ENCODE results near the gene PYURF.

PYURF gene

DNA sequence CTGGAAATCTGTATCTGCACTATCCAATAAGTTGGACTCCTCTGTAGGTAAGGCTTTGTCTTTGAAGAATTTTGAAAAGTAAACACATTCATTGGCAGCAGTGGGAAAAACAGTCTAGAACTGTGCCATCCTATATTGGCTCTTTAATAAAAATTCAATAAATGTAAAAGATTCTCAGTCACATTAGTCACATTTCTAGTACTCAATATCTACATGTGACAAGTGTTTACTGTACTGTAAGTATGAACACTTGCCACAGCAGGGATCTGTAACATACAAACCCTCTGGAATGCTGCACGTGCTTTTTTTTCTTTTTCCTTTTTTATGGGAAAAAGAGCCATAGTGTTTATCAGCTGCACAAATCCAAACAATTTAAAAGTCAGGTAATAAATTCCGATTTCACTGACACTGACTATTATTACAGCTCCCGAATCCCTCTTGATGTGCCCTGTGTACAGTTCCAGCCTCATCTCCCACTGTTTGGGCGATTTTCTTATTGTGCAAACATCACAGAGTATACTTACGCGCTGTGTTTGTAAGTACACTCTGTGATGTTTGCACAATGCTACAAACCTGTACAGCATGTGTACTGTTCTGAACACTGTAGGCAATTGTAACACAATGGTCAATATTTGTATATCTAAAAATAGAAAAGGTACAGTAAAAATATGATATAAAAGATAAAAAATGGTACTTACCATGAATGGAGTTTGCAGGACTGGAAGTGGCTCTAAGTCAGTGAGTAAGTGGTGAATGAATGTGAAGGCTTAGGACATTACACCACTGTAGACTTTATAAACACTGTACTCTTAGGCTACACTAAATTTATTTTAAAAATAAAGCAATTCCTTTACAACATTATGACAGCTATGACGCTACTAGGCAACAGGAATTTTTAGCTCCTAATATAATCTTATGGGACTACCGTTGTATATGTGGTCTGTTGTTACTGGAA lies 8.7 kb downstream of the PYURF start:
- no peak for DNase-seq (ENCODE audit: low read depth in 1 of 2, low spot score in 1 of 2)

DNA sequence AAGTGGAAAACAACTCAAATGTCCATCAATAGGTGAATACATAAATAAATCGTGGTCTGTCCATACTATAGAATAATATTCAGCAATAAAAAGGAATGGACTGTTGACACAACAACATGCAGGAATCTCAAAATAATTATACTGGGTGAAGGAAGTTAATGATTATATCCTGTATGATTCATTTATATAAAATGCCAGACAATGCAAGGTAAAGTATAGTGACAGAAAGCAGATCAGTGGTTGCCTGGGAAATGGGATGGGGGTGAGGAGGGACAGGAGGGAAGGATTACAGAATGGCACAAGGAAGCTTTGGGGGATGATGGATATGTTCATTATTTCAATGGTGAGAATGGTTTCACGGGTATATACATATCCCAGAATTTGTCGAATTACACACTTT lies 12.3 kb downstream of the PYURF start:
- DNase-seq (ENCODE audit: low read depth in 1 of 2, low spot score in 1 of 2) = no peak

DNA sequence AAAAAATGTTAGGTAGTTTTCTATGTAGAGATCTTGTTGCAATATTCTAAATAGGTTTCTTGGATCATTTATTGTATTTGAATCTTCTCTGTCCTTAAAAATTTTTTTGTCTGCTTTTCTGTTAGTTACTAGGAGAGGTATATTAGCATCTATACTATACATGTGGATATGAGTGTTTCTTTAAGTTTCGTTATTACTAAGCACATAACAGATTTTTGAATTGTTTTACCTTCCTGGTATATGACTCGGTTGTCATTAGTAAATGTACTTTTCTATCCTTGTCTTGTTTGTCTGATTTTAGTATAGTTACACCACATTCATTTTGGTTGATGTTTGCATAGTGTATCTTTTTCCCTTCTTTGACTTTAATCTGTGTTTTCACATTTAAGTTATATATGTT lies 20.2 kb downstream of the PYURF start:
- DNase-seq (ENCODE audit: low read depth in 1 of 2, low spot score in 1 of 2) = no peak

DNA sequence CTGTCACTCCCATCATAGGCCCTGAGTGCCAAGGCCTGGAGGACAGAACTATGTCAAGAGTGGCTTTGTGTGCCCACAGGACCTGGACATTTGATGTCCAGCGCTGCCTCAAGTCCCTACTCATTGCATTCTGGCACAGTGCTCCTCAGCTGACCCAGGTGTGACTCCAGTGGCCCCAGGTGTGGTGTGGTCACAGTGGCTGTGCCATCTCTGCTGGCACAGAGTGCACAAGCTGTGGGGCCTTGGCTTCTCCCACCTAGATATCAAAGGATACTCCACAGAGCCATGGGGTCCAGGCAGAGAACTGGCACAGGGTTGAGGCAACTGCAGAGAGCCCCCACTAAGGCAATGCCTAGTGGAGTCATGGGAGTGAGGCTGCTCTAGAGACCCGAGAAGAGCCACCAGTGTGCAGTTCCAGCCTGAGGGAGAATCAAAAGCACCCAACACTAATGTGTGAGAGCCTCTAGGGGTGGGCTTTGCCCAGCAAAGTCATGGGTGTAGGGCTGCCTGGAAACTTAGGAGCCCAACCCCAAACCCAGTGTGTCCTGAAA lies 25.6 kb downstream of the PYURF start:
- no peak for DNase-seq (ENCODE audit: low read depth in 1 of 2, low spot score in 1 of 2)

DNA sequence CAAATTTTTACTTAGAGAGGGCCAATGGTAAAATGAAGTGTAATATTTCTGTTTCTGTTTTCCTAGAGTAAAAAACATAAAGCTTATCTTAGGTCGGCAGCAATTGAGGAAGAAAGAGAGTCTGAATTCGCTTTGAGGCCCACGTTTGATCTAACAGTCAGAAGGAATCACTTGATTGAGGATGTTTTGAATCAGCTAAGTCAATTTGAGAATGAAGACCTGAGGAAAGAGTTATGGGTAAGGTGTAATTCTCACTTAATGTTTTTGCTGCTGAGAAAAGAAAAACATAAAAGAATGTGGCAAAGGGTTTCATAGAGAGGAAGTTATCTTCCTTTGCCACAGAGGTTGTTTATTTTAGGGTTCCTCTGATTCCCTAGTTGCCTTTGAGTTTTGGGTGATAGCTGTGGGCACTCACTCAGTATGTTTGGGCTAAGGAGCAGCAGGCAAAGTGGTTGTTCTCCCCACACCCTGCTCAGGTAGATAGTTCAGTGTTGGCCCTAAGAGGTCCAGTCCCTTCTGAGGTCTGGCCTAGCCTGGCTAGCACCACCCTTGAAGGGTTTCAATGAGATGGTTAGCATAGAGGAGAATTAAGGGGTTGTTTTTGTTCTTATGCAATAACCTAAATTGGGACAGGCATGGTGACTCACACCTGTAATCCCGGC lies 34.3 kb downstream of the PYURF start:
- no peak for DNase-seq (ENCODE audit: low read depth in 1 of 2, low spot score in 1 of 2)

DNA sequence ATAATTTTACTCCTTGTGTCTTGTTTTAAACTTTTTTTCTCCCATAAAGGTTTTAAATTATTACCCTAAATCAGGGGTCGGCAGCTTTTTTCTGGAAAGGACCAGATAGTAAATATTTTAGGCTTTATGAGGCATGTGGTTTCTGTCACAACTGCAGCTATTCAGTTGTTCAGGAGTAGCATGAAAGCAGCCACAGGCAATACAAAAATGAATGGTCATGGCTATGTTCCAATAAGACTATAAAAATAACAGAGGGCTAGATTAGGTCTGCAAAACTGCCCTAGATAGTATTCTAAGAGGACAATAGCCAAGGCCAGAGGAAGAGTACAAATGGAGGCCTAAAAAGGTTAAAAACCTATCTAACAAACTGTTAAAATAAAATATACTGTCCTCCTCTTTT lies 42.0 kb downstream of the PYURF start:
- DNase-seq (ENCODE audit: low read depth in 1 of 2, low spot score in 1 of 2) = no peak

DNA sequence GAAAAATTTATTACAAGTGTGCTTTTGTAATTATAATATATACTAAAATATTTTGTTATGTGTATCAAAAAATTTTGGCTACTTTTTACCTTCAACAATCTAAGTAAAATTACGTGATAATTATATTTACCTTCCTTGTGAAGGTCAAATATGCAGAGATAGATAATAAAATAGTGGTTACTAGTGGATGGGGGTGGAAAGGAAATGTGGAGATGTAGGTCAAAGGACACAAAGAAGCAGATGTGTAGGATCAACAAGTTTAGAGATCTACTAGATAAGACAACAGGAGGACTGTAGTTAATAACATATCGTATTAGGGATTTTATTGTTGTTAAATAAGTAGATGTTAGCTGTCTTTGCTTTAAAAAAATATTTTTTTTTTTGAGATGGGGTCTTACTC lies 45.3 kb downstream of the PYURF start:
- DNase-seq (ENCODE audit: low read depth in 1 of 2, low spot score in 1 of 2) = no peak

DNA sequence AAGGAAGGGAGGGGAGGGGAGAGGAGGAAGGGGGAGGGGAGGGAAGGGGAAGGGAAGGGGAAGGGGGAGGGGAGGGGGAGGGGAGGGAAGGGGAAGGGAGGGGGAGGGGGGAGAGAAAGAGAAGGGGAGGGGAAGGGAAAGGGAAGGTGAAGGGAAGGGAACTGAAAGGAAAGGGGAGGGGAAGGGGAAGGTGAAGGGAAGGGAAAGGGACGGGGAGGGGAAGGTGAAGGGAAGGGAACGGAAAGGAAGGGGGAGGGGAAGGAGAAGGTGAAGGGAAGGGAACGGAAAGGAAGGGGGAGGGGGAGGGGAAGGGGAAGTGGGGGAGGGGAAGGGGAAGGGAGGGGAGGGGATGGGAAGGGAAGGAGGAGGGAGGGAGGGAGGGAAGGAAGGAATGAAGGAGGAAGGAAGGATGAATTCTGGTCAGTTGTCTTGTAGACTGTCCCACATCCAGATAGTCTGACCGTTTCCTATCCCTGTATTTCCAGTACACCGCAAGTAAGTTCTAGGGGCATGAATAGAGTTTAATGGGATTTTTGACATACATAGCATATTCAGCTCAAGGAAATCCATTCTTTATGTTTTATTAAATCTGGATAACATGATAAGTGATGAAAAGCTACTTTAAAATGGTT lies 46.2 kb downstream of the PYURF start:
- no peak for DNase-seq (ENCODE audit: low read depth in 1 of 2, low spot score in 1 of 2)
